ENCODE measurements around the gene AK1.

Gene AK1, protein sequence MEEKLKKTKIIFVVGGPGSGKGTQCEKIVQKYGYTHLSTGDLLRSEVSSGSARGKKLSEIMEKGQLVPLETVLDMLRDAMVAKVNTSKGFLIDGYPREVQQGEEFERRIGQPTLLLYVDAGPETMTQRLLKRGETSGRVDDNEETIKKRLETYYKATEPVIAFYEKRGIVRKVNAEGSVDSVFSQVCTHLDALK

DNA sequence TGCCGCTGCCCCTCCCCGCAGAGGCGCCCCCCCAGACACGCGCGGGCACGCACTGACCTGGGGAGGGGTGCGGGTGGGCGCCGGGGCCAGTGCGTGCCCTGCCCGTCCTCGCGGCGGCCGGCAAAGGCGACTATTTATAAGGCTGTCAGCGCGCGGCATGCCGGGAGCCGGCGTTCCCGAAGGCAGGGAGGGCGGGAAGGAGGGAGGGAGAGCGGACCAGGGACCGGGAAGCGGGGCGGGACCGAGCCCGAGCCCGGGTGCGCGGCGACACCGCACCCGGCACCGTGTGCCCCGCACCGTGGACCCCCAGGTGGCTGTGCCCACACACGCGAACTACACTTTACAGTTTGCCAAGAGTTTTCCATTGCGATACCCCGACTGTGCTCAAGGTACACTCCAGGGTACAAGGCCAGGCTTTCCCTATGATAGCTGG, at the start of gene AK1:
Gene AK1, minus strand, starts transcription at position 110 of the 433 bp plus-strand sequence. CDS start 3,058 bp downstream, outside the sequence.
- DNase-seq = peak; percentile 66

DNA sequence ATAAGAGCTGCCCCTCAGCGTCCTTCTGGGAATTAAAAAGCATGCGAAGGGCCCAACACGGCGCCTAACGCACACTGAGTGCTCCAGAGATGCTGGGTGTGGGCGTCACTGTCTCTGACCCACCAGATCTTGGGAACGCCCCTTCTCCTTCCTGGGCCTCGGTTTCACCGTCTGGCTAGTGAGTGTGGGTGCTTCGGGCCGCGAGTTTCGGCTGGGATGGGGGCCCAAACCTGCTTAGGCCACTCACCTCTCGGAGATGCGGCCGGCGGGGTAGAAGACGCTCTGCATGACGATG, 49.4 kb upstream of the AK1 start:
- no peak for DNase-seq

DNA sequence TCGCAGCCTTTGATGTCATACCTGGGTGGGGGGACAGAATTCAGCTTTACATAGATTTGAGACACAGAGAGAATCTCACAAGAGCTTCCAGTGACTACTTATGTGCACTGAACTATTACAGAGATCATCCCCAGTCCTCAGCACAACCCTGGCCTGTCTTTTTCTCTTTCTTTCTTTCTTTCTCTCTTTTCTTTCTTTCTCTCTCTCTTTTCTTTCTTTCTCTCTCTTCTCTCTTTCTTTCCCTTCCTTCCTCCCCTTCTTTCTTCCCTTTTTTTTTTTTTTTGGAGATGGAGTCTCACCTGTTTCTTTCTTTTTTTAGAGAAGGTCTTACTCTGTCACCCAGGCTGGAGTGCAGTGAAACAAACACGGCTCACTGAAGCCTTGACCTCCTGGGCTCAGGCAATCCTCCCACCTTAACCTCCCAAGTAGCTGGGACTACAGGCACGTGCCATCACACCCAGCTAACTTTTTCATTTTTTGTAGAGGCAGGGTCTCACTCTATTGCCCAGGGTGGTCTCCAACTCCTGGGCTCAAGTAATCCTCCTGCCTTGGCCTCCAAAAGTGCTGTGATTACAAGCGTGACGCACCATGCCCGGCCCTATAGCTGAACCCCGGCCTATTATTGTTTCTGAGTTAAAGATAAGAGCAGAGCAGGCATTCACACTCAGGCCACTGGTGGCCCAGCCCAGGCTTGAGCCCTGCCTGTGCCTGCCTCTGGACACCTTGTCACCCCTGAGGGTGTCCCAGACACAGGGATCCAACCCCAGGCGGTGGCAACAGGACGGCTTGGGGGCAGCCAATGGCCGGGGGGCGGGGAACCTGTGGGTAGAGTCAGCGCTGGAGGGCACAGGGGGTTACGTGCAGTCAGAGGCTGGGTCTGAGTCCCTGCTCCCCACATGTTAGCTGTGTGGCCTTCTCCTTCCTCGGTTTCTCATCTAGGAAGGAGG, 48.8 kb upstream of the AK1 start:
- no peak for DNase-seq

DNA sequence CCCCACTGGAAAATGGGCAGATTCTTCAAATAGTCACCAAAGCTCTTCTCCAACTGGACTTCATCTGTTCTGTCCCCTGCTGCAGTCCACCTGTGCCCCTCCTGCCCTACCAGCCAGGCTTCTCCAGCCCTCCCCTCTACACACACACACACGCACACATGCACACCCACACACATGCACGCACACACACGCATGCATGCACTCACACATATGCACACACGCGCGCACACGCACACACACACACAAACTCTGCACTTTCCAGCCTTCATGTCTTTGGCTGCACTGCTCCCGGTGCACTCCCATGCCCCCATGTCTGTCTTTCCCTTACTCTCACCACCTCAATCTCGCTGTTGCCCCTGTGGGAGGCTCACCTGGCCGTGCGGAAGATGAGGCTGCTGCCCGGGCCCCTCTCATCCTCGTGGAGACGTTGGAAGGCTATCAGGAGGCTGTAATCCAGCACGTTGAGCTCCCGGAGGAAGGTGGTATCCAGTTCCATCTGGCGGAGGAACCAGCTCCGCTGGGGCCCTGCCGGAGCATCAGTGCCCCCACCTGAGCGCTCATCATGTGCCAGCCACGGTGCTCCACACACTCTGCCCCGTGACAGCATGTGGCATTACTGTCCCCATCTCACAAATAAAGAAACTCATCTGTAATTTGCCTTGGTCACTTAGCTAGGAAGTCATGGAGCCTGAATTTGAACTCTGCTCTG, 47.4 kb upstream of the AK1 start:
- DNase-seq = peak; percentile 31

DNA sequence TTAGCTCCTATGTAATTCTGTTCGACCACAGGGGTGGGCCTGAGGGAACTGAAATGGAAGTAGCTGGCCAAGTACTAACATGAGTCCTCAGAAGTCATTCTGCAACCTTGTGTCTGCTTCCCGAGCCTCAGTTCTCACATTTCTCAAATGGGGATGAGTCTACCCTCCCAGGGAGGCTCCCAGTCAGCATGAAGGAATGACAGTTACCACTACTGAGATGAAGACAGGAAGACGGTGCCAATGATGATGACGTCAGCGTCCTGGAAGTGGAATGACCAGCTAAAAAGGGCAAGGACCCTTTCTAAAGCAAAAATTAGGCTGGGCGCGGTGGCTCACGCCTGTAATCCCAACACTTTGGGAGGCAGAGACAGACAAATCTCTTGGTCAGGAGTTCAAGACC, 46.3 kb upstream of the AK1 start:
- DNase-seq = no peak

DNA sequence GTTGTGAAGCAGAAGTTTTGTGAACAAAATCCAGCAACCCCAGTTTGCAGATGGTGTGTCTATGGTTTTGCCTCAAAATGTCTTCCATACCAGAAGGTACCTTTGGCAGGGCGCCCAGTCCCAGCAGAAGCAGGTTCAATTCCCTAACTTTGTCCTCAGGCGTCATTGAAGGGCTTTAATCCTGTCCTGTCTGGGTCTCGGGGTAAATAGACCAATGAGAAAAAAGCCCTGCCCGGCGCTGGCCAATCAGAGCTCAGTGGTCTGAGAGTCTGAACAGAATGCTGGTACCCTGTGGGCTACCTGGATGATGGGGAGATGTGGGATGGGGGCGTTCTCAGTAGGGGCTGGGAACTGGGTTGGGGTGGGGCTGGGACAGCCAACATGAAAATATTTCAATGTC, 45.6 kb upstream of the AK1 start:
- DNase-seq = peak; percentile 70

DNA sequence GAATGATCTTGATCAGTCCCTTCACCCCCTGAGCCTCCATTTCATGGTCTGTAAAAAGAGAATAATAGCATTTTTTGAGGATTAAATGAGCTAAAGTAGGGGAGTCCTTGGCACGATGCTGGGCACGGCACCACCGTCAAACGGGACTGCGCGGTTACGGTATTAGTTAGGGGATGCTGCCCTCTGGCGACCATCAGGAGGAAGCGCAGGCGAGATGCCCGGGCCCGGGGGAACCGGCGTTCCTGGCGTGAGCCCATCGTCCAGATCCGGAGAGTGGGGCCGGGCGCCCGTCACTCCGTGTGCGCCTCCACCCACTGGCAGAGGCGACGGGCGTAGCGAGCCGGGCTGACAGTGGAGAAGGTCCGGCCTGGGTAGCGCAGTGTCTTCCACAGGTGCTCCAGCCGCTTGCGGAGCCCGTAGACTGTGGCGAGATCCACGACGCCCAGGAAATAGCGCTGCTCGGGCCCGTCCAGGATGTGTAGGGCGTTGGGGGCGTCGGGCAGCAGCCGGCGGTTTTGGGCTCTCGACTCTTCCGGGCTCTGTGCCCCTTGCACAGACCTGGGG, 44.2 kb upstream of the AK1 start:
- peak; percentile 53 for DNase-seq

DNA sequence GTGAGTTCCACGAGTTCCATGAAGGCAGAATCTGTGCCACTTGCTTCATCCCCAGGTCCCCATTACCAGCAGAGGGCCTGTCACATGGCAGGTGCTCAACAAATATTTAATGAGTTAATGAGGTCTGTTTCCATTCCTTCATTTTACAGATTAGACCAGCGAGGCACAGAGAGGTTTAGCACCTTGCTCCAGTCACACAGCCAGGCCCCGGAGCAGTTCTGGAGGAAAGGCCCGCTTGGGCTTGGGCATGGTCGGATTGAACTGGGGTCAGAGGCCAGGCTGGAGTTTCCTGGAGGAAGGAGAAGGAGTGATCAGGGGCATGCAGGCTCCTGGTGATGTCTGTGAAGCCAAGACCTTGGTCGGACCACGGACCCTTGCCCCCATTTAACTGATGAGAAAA, 43.3 kb upstream of the AK1 start:
- DNase-seq = no peak

DNA sequence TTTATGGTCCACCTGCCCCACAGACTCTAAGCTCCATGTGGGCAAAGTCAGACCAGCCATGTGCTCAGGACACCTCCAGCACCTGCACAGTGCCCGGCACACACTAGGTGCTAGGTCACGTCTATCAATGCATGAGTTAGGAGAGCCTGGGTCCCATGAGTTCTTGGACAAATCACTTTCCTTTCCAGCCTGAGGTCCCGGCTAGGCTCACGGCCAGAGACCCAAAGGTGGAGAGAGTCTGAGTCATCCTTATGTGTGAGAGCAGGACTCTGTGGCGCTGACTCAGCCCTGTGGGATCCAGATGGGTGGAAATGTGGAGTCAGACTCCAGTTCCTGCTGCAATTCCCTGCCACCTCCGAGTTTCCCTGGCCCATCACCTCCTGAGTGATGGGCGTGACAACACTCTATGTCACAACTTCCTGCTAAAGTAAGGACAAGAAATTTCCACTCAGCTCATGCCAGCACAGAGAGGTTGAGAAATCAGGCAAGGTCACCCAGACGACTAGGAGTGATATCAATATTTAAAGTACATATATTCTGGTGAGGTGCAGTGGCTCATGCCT, 41.9 kb upstream of the AK1 start:
- no peak for DNase-seq

DNA sequence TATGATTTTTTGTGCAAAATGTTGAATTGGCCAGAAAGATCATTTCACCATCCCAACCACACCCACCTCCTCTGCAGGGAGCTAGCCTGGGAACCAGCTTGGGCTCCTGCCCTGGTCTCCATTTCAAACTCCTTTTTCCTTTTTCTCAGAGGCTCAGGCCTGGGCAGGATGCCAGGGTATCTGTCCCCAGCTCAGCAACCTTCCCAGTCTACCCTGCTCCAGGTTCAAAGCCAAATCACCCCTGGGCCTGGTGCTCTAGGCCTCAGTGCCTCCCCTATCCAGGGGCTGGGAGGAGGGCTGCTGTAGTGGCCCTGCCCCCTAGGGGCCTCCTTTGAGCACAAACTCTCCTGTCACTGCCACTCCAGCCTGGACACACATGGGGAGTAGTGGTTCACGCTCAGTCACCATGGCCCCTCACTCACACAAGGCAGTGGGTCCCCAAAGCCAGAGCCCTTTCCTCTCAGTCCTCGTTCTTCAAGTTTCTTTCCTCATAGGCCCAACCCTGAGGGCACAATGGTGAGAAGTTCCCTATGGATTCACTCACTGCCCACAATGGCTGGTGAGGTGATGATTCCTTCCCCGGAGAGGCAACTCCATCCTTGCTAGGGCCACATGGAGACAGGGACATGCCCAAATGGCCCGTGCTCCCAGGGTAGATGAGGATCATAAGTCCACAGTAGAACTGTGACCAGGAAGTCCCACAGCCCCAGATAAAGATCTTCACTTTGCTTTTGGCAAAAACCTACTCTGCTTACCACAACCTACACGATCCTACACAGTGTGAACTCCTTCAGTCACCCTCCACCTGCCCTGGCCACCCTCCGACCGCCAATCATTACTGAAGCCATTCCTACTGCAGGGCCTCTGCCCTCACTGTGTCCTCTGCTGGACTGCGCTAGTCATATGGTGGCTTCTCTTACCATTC, 41.0 kb upstream of the AK1 start:
- DNase-seq = no peak

DNA sequence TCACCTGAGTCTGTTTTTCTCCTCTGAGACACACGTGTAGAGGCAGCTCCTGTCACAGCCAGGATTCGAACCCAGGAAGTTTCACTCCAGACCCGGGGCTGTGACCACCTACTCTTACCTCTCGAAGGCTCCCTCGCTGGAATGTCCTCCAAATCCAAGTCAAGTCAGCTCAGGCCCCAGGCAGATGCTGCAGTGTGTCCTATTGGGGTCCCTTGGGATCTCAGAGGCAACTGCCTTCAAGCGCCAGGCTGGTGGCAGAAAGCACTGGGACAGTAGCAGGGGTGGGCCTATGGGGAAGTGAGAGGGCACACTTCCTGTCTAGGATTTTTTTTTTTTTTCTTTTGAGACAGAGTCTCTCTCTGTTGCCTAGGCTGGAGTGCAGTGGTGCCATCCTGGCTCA, 40.1 kb upstream of the AK1 start:
- DNase-seq = peak; percentile 72

DNA sequence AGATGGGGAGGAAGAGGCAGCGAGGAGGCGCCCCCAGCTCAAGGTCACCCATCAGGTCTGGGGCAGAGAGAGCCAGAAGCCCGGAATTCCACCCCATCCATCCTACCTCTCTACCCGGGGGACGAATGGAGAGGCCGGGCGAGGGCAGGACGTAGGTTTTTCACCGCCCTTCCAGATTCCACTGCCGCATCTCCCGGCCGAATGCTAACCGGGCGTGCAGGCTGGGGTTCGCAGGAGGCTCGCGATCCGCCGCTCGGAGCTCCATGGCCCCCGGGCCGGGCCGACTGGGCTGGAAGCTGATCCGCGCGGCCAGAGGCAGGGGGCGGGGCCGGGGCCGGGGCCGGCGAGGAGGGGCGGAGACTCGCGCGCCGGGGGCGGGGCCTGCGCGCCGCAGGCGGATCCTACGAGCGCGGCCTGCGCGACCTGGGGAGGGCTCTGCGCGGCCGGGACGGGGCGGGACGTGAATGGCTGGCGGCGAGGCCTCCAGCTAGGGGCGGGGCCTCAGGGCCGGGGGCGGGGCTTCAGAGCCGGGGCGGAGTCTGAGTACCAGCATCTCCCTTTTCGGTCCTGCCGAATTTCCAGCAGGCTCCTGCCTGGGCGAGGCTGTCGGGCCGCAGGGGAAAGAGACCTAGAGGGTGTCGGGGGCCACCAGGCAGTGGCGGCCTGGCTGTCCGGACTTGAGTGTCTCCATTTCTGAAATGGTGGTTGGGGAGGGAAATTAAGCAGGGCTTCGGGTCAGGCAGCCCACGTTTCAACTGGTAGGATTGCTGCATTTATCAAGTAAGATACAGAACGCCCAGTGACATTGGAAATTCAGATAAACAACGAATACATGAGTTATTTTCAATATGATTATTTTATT, 39.5 kb upstream of the AK1 start, which contains the start of gene ST6GALNAC4:
Gene ST6GALNAC4, minus strand, starts transcription at position 322 of the 862 bp plus-strand sequence. CDS start 622 bp downstream, outside the sequence.
- DNase-seq = peak; percentile 91

DNA sequence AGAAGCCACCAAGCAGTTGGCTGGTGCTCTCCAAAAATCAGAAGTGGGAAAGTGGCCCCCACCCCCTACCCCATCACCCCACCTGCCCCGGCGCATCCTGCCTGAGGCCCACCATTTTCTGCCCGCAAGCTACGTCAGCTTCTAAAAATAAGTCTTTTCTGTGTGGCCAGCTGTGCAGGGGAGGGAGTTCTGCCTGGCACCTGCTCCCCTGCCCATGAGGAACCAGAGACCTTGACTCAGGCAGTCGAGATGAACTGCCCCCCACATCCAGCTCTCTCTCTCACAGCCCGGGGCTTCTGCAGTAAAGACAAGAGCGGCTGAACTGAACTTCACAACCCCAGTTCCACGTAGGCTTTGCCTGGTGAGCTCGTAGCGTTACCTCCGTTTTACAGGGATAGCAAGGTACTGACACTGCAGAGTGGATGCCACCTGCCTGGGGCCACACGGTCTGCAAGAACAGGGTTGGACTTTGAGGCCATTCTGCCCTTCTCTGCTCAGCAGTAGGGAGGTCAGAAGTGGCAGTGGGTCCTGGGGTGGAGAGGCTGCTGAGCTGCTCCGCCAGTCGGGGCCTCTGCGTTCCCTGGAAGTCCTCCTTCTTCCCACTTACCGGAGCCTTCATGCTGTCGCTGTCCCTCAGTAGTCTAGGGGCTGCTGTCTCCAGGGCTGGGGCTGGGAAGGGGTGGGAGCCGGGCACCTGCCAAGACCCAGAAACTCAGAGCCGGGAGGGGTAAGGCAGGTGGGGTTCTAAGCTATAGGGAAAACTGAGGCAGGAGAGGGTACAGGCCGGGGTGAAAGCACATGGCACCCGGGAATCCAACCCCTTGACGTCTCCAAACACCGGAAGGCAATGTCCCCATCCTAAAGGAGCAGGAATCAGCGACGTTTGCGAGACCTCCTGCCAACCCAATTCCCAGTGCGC, 38.6 kb upstream of the AK1 start:
- peak; percentile 55 for DNase-seq

DNA sequence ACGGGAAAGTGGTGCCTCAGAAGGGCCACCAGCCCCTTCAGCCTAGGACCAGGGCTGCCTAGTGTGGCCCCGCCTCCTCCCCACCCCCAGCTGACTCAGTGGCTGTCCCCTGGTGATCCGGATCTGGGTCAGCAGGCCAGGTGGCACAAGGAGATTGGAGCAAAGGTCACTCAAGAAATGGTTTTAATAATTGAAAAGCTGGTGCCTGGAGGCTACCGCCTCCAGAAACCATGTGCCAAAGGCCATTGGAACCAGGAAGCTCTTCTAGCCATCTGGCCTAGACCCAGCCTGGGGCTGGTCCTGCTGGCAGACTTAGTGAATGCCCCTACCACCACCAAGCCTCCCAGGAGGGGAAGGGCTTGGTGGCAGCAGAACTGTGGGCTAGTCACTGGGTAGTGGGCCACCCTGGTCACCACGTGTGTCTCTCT, 37.9 kb upstream of the AK1 start:
- no peak for DNase-seq

DNA sequence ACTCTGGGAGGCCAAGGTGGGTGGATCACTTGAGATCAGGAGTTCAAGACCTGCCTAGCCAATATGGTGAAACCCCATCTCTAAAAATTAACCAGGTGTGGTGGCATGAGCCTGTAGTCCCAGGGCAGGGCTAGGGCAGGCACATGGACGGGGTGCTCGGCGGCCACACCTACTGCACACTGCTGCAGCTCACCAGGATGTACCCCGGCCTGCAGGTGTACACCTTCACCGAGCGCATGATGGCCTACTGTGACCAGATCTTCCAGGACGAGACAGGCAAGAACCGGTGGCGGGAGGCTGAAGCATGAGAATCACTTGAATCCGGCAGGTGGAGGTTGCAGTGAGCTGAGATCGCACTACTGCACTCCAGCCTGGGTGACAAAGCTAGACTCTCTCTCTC, 36.2 kb upstream of the AK1 start:
- no peak for DNase-seq

DNA sequence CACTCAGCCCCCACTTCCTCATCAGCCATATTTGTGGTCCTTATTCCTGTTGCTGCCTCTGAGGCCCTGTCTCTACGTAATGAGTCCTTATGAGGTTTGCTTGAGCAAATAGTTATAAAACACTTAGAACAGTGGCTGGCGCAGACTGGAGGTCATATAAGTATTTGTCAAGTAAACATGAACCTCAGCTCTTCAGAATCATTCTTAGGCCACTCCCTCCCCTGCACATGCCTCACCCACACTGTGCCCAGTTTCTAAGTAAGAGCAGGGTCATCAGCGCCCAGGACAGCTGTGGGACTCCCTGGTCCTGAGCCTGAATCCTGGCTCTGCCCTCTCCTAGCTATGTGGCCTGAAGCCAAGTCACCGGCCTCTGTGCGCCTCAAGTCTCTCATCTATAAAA, 35.4 kb upstream of the AK1 start:
- DNase-seq = no peak

DNA sequence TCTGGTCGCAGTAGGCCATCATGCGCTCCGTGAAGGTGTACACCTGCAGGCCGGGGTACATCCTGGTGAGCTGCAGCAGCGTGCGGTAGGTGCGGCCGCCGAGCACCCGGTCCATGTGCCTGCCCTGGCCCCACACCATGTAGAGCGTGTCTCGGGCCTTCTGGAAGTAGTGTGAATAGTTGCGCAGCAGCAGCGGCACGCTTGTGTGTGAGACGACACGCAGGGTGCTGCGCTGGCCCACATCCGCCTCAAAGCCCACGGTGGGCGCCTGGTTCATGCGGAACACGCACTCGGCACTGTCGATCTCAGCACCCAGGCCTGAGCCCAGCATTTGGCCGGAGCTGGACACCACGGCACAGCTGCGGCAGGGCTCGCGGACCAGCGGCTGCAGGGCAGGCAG, 34.8 kb upstream of the AK1 start:
- no peak for DNase-seq

DNA sequence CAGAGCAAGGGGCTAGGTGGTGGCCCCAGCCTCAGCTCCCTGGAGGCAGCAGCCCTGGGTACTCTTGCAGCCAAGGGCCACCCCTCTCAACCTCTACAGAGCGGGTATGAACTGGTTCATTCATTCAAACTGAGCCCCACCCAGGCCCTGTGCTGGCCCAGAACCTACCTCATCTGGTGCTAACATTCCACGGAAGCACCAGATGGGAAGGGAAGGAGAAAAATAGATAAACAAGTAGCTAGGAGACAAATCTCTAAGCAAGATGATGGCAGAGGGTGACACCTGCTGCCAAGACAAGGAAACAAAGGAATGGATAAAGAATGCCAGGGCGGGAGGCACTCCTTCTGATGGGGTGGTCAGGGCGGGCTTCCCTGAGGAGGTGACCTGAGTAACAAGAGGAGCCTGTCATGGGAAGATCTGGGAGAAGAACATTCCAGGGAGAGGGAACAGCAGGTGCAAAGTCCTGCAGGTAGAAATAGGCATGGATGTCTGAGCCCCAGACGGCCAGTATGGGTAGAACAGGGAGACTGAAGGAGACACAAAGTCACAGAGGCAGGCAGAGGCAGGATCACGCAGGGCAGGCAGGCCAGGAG, 33.2 kb upstream of the AK1 start:
- DNase-seq = peak; percentile 96

DNA sequence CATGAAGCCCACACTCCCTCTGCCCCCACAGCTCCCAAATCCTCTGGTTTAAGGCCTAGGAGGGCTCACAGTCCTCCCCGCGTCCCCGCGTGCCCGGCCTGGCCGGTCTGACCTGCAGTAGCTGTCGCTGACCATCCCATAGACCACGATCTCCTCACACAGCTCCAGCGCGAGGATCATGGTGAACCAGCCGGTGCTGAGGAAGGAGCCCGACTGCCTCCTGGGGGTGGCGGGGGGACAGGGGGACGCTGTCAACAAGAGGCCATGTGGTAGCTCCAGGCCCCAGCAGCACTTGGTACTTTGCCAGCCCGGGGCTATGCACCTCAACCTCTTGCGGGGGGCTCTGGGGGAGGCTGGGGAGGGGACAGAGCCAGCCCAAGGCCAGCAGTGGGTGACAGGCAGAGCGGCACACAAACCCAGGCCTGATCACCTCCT, 32.4 kb upstream of the AK1 start:
- no peak for DNase-seq

DNA sequence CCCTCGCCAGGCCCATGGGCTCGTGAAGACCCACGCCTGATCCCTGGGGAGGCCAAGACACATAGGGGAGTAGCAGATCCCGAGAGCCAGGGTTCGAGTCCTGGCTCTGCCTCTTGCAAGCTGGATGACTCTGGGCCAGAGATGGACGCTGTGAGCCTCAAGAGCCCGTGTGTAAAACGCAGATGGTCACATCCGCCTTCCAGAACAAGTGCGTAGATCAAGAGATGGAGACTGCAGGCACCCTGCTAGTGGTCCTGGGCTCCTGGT, 31.1 kb upstream of the AK1 start:
- DNase-seq = no peak
